Measurements from ENCODE around the gene NKAP.

DNA sequence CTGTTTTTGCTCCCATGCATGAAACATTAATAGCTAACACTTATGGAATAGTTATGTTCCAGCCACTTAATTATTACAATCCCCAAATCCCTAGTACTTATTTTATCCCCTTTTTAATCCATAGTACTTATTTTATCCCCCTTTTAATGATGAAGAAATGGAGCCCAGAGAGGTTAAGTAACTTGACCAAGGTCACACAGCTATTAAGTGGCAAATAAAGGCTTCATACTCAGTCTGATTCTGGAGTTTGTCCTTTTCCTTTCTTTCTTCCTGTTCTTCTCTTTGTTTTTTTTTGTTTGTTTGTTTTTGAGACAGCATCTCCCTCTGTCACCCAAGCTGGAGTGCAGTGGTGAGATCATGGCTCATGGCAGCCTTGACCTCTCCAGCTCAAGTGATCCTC is 2.2 kb downstream of the NKAP start:
- TF ChIP-seq CTCF (IDR thresholded peaks at IDR 0.05 in 8 of 11, conservative IDR thresholded peaks at IDR 0.05 in 3 of 11) (no peak), POLR2A (IDR thresholded peaks at IDR 0.05) (no peak)

Measured in spleen (tissue), 7 donors.